ENCODE results near the gene AFAP1L2. TPM values are rescaled to one million over a fixed set of nuclear protein-coding genes. Genes with fewer than 3 reads are reported as not detected.

Gene AFAP1L2
- 4.8 and 6.9 TPM in 2 replicates for total RNA-seq (ENCODE audit: low replicate concordance)

GRCh38 chr10:114404171-114405010 lies at the start of gene AFAP1L2:
Gene AFAP1L2 (minus strand): TSS chr10:114404502. CDS start chr10:114404455, 47 bp downstream.
- peaks cover 67% of the 10 kb centered on the region for H3K27me3 ChIP-seq
- Mint-ChIP-seq H3K4me1 (peaks cover 58% of the 10 kb centered on the region), H3K27ac (peak within 1 kb of the TSS; percentile 34)

GRCh38 chr10:114453576-114453975 lies 49.3 kb upstream of the AFAP1L2 start:
- Mint-ChIP-seq H3K36me3 (peaks cover 19% of the 10 kb centered on the region), H3K27me3 (ENCODE audit: insufficient read depth, low read depth) (no peaks in the 10 kb centered on the region), H3K27ac (no peak overlapping the region), H3K4me1 (no peaks in the 10 kb centered on the region), H3K9me3 (no peaks in the 10 kb centered on the region), H3K4me3 (no peak overlapping the region)
- Histone ChIP-seq H3K27me3 (no peaks in the 10 kb centered on the region), H3F3A (ENCODE audit: low read depth) (no peaks in the 10 kb centered on the region), H3K9me3 (ENCODE audit: low read depth) (no peaks in the 10 kb centered on the region), H3K4me3 (no peak overlapping the region), H3K4me2 (no peak overlapping the region), H2AFZ (replicated peaks) (no peak overlapping the region), H4K20me1 (ENCODE audit: low read depth) (no peaks in the 10 kb centered on the region), H3K4me1 (no peaks in the 10 kb centered on the region), H3K27ac (no peak overlapping the region), H3K36me3 (no peaks in the 10 kb centered on the region), H3K79me2 (ENCODE audit: low read depth) (no peaks in the 10 kb centered on the region), H3K9ac (no peak overlapping the region)
- DNase-seq (ENCODE audit: low spot score), result no peak
- TF ChIP-seq EZH2phosphoT487 (IDR thresholded peaks at IDR 0.05) (no peak), EZH2 (IDR thresholded peaks at IDR 0.05) (no peak)
- TF ChIP-seq, protein P1, sequence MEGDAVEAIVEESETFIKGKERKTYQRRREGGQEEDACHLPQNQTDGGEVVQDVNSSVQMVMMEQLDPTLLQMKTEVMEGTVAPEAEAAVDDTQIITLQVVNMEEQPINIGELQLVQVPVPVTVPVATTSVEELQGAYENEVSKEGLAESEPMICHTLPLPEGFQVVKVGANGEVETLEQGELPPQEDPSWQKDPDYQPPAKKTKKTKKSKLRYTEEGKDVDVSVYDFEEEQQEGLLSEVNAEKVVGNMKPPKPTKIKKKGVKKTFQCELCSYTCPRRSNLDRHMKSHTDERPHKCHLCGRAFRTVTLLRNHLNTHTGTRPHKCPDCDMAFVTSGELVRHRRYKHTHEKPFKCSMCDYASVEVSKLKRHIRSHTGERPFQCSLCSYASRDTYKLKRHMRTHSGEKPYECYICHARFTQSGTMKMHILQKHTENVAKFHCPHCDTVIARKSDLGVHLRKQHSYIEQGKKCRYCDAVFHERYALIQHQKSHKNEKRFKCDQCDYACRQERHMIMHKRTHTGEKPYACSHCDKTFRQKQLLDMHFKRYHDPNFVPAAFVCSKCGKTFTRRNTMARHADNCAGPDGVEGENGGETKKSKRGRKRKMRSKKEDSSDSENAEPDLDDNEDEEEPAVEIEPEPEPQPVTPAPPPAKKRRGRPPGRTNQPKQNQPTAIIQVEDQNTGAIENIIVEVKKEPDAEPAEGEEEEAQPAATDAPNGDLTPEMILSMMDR (IDR thresholded peaks at IDR 0.05), result no peak

More at GRCh38 chr10:114404171-114405010, at the start of gene AFAP1L2:
- H3K4me3 Mint-ChIP-seq, result peak within 1 kb of the TSS; percentile 94
- H3K36me3 Mint-ChIP-seq, result no peaks in the 10 kb centered on the region
- peaks cover 16% of the 10 kb centered on the region for H3F3A ChIP-seq (ENCODE audit: low read depth)
- no peaks in the 10 kb centered on the region for H3K36me3 ChIP-seq
- no peak within 1 kb of the TSS for H3K9ac ChIP-seq
- peaks cover 36% of the 10 kb centered on the region for H3K27me3 Mint-ChIP-seq (ENCODE audit: insufficient read depth, low read depth)
- H3K27ac ChIP-seq, result no peak within 1 kb of the TSS
- H3K4me1 ChIP-seq, result peaks cover 25% of the 10 kb centered on the region
- no peaks in the 10 kb centered on the region for H3K9me3 Mint-ChIP-seq
- H3K4me2 ChIP-seq, result peak within 1 kb of the TSS; percentile 81
- H3K4me3 ChIP-seq, result peak within 1 kb of the TSS; percentile 61
- no peaks in the 10 kb centered on the region for H4K20me1 ChIP-seq (ENCODE audit: low read depth)
- no peaks in the 10 kb centered on the region for H3K9me3 ChIP-seq (ENCODE audit: low read depth)
- H3K79me2 ChIP-seq (ENCODE audit: low read depth), result no peaks in the 10 kb centered on the region
- H2AFZ ChIP-seq (replicated peaks), result peak within 1 kb of the TSS; percentile 80
- DNase-seq (ENCODE audit: low spot score), result peak; percentile 63
- TF ChIP-seq EZH2phosphoT487 (IDR thresholded peaks at IDR 0.05), result peak; percentile 56
- peak; percentile 91 for TF ChIP-seq EZH2 (IDR thresholded peaks at IDR 0.05)
- TF ChIP-seq, protein P1 (IDR thresholded peaks at IDR 0.05), result no peak

- no peaks in the 10 kb centered on the region for H3F3A ChIP-seq (ENCODE audit: low read depth)
- no peaks in the 10 kb centered on the region for H4K20me1 ChIP-seq (ENCODE audit: low read depth)
- Mint-ChIP-seq H3K4me1 (no peaks in the 10 kb centered on the region), H3K27me3 (ENCODE audit: insufficient read depth, low read depth) (no peaks in the 10 kb centered on the region), H3K9me3 (no peaks in the 10 kb centered on the region), H3K27ac (no peak overlapping the region), H3K36me3 (peaks cover 27% of the 10 kb centered on the region), H3K4me3 (no peak overlapping the region)
- no peak overlapping the region for H3K9ac ChIP-seq
- no peaks in the 10 kb centered on the region for H3K79me2 ChIP-seq (ENCODE audit: low read depth)
- H3K9me3 ChIP-seq (ENCODE audit: low read depth), result no peaks in the 10 kb centered on the region
- no peak overlapping the region for H3K27ac ChIP-seq
- no peak overlapping the region for H3K4me3 ChIP-seq
- TF ChIP-seq, protein P1 (IDR thresholded peaks at IDR 0.05), result no peak
- TF ChIP-seq EZH2 (IDR thresholded peaks at IDR 0.05), result no peak
- no peak for TF ChIP-seq EZH2phosphoT487 (IDR thresholded peaks at IDR 0.05)
- no peak overlapping the region for H2AFZ ChIP-seq (replicated peaks)
- H3K27me3 ChIP-seq, result no peaks in the 10 kb centered on the region
- H3K4me2 ChIP-seq, result no peak overlapping the region
- no peaks in the 10 kb centered on the region for H3K4me1 ChIP-seq
- DNase-seq (ENCODE audit: low spot score), result no peak
- H3K36me3 ChIP-seq, result no peaks in the 10 kb centered on the region
These were observed 44.6 kb upstream of the AFAP1L2 start for GRCh38 chr10:114448897-114449296.

Data from neural progenitor cell (in vitro differentiated cells).